Middle frontal gyrus (tissue), 1 donor: Measurements from ENCODE around the gene SPG7.
A peak's percentile ranks its signal among the peaks of the same experiment; 100 is the strongest.
"Not testable (repeated sequence)": the region's sequence is repeated elsewhere in the genome, so short reads cannot be mapped to it uniquely, and the experiment has no call there.

ENCODE experiments used
- DNase-seq: peaks from one replicate; pipeline ENCODE4 v3.0.0-alpha.2; 2015; ENCODE audit warnings: low spot score; ENCODE audit errors: extremely low spot score

SPG7 gene

GRCh38 chr16:89507834-89508590 is at the start of gene SPG7:
SPG7 (plus strand) TSS chr16:89508403; CDS start chr16:89508418, 15 bp downstream.
- DNase-seq, result peak; percentile 76

GRCh38 chr16:89458551-89458950 is 49.7 kb upstream of the SPG7 start:
- DNase-seq, result no peak

GRCh38 chr16:89458967-89459366 is 49.2 kb upstream of the SPG7 start:
- no peak for DNase-seq

GRCh38 chr16:89460556-89460955 is 47.6 kb upstream of the SPG7 start:
- no peak for DNase-seq

- not testable (repeated sequence) for DNase-seq
Observed at GRCh38 chr16:89461890-89462289, 46.3 kb upstream of the SPG7 start.

- DNase-seq, result not testable (repeated sequence)
Observed at GRCh38 chr16:89462639-89463038, 45.6 kb upstream of the SPG7 start.

- DNase-seq, result not testable (repeated sequence)
Observed at GRCh38 chr16:89463312-89463711, 44.9 kb upstream of the SPG7 start.

- no peak for DNase-seq
Observed at GRCh38 chr16:89466920-89467319, 41.3 kb upstream of the SPG7 start.

- DNase-seq, result no peak
Observed at GRCh38 chr16:89467382-89467781, 40.8 kb upstream of the SPG7 start.

GRCh38 chr16:89472711-89473075 is 35.5 kb upstream of the SPG7 start:
- no peak for DNase-seq

- DNase-seq, result no peak
Observed at GRCh38 chr16:89473136-89473712, 35.0 kb upstream of the SPG7 start.

- DNase-seq, result no peak
Observed at GRCh38 chr16:89473791-89474414, 34.3 kb upstream of the SPG7 start.

- DNase-seq, result no peak
Observed at GRCh38 chr16:89475144-89475543, 33.1 kb upstream of the SPG7 start.

- no peak for DNase-seq
Observed at GRCh38 chr16:89476379-89476778, 31.8 kb upstream of the SPG7 start.

- no peak for DNase-seq
Observed at GRCh38 chr16:89476811-89477261, 31.4 kb upstream of the SPG7 start.

GRCh38 chr16:89478576-89479221 is 29.5 kb upstream of the SPG7 start:
- no peak for DNase-seq

- no peak for DNase-seq
Observed at GRCh38 chr16:89481356-89481955, 26.7 kb upstream of the SPG7 start.

GRCh38 chr16:89482150-89482816 is 25.9 kb upstream of the SPG7 start:
- no peak for DNase-seq

GRCh38 chr16:89482817-89483205 is 25.4 kb upstream of the SPG7 start:
- DNase-seq, result no peak

GRCh38 chr16:89484041-89484501 is 24.1 kb upstream of the SPG7 start:
- DNase-seq, result no peak
